Measurements from ENCODE around the gene OR11H6.
"Not testable (repeated sequence)": the region's sequence is repeated elsewhere in the genome, so short reads cannot be mapped to it uniquely, and the experiment has no call there.

OR11H6 gene, protein sequence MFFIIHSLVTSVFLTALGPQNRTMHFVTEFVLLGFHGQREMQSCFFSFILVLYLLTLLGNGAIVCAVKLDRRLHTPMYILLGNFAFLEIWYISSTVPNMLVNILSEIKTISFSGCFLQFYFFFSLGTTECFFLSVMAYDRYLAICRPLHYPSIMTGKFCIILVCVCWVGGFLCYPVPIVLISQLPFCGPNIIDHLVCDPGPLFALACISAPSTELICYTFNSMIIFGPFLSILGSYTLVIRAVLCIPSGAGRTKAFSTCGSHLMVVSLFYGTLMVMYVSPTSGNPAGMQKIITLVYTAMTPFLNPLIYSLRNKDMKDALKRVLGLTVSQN

GRCh38 chr14:20223410-20223809 is at the start of gene OR11H6:
TSS of gene OR11H6 (plus strand) at chr14:20223710. CDS start at chr14:20223710, 0 bp downstream.
- H3K36me3 Mint-ChIP-seq, result no peaks in the 10 kb centered on the region
- H3K27me3 Mint-ChIP-seq, result peaks cover 20% of the 10 kb centered on the region
- peaks cover 5% of the 10 kb centered on the region for H3K9me3 Mint-ChIP-seq
- no peak within 1 kb of the TSS for H3K4me3 Mint-ChIP-seq
- H3K4me1 Mint-ChIP-seq, result no peaks in the 10 kb centered on the region
- H3K27ac Mint-ChIP-seq, result no peak within 1 kb of the TSS

GRCh38 chr14:20174205-20174604 is 49.3 kb upstream of the OR11H6 start:
- not testable (repeated sequence) for H3K27ac Mint-ChIP-seq, H3K4me3 Mint-ChIP-seq, H3K36me3 Mint-ChIP-seq, H3K9me3 Mint-ChIP-seq, H3K27me3 Mint-ChIP-seq, H3K4me1 Mint-ChIP-seq

- H3K27ac Mint-ChIP-seq, result no peak overlapping the region
- no peaks in the 10 kb centered on the region for H3K36me3 Mint-ChIP-seq
- peaks cover 2% of the 10 kb centered on the region for H3K27me3 Mint-ChIP-seq
- no peaks in the 10 kb centered on the region for H3K4me1 Mint-ChIP-seq
- no peaks in the 10 kb centered on the region for H3K9me3 Mint-ChIP-seq
- H3K4me3 Mint-ChIP-seq, result no peak overlapping the region
These were observed 47.2 kb upstream of the OR11H6 start for GRCh38 chr14:20176330-20176729.

- peaks cover 4% of the 10 kb centered on the region for H3K27me3 Mint-ChIP-seq
- no peaks in the 10 kb centered on the region for H3K4me1 Mint-ChIP-seq
- no peaks in the 10 kb centered on the region for H3K9me3 Mint-ChIP-seq
- no peaks in the 10 kb centered on the region for H3K36me3 Mint-ChIP-seq
- no peak overlapping the region for H3K4me3 Mint-ChIP-seq
- no peak overlapping the region for H3K27ac Mint-ChIP-seq
These were observed 46.0 kb upstream of the OR11H6 start for GRCh38 chr14:20177433-20177974.

GRCh38 chr14:20179218-20179617 is 44.3 kb upstream of the OR11H6 start:
- Mint-ChIP-seq H3K4me3 (no peak overlapping the region), H3K27ac (no peak overlapping the region), H3K27me3 (peaks cover 4% of the 10 kb centered on the region), H3K4me1 (no peaks in the 10 kb centered on the region), H3K36me3 (no peaks in the 10 kb centered on the region), H3K9me3 (no peaks in the 10 kb centered on the region)

DNA sequence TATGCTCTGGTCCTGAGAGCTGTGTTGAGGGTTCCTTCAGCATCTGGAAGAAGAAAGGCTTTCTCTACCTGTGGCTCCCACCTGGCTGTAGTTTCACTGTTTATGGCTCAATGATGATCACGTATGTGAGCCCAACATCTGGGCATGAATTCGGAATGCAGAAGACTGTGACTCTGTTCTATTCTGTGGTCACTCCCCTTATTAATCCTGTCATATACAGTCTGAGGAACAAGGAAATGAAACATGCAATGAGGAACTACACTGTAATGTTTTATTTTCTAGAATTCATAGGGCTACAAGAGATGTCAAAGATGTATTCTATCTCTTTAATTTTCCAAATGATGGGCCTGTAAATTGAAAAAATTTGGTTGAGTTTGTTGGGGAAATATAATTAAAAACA is 43.6 kb upstream of the OR11H6 start:
- Mint-ChIP-seq H3K27ac (no peak overlapping the region), H3K4me3 (no peak overlapping the region), H3K4me1 (no peaks in the 10 kb centered on the region), H3K9me3 (no peaks in the 10 kb centered on the region), H3K27me3 (peaks cover 4% of the 10 kb centered on the region), H3K36me3 (no peaks in the 10 kb centered on the region)

DNA sequence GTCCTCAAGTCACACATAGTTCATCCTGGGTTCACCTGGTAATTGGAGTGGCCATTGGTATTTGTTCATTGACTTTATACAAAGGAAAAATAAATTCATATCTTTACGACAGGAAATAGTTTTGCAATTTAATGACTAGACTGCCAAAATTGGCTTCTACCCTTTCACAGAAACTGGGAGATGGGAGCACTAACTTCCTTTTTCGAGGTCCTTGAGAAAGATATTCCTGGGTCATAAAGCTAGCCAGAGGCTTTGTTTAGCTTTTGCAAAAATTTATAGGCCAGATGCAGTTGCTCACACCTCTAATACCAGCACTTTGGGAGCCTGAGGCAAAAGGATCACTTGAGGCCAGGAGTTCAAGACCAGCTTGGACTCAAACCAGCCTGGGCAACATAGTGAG is 43.0 kb upstream of the OR11H6 start:
- Mint-ChIP-seq H3K9me3 (no peaks in the 10 kb centered on the region), H3K27me3 (peaks cover 5% of the 10 kb centered on the region), H3K27ac (no peak overlapping the region), H3K4me1 (no peaks in the 10 kb centered on the region), H3K36me3 (no peaks in the 10 kb centered on the region), H3K4me3 (no peak overlapping the region)

DNA sequence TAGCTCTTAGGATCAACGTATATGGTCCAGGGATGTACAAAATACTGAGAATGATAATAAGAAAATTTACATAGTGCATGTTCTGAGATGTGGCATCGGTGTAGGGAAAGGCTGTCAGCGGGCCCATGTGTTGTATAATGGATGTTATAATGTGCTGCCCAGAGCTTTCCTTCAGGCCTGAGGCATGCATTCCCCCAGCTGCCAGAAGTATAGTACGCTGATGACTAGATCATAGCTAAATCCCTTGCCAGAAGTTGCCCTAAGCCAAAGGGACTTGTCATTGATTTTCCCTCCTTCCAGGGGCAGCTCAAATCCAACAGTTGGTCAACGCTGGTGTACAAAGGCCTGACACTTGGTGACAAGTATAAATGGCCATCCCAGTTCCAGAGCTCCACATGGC is 39.3 kb upstream of the OR11H6 start:
- Mint-ChIP-seq H3K36me3 (no peaks in the 10 kb centered on the region), H3K27ac (no peak overlapping the region), H3K9me3 (no peaks in the 10 kb centered on the region), H3K27me3 (peaks cover 6% of the 10 kb centered on the region), H3K4me3 (no peak overlapping the region), H3K4me1 (no peaks in the 10 kb centered on the region)

DNA sequence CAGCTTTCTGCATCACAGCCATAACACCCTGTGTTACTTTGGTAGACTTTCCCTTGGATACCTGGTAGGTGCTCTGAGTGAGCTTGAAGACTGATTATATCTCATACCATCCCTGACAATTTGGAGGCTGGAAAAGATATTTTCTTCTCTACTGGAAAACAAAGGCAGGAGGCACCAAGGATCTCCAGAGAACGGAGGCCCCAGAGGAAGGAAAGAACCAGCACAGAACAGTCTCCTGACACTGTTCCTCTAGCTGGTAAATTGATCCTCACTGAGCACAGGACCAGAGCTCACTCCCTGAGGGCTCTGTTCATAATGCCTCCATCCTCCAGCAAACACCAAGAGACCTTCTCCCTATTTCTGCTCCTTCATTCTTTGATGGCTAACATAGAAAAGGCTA is 32.9 kb upstream of the OR11H6 start, which contains the start of gene OR11G2:
Gene OR11G2 (plus strand): TSS at position 301 of the 400 bp plus-strand sequence. CDS start 6,542 bp downstream, outside the sequence.
- Mint-ChIP-seq H3K9me3 (no peaks in the 10 kb centered on the region), H3K27me3 (peaks cover 9% of the 10 kb centered on the region), H3K27ac (no peak within 1 kb of the TSS), H3K36me3 (no peaks in the 10 kb centered on the region), H3K4me1 (no peaks in the 10 kb centered on the region), H3K4me3 (no peak within 1 kb of the TSS)

- H3K27me3 Mint-ChIP-seq, result peaks cover 8% of the 10 kb centered on the region
- no peak overlapping the region for H3K4me3 Mint-ChIP-seq
- H3K27ac Mint-ChIP-seq, result no peak overlapping the region
- H3K4me1 Mint-ChIP-seq, result no peaks in the 10 kb centered on the region
- no peaks in the 10 kb centered on the region for H3K36me3 Mint-ChIP-seq
- H3K9me3 Mint-ChIP-seq, result no peaks in the 10 kb centered on the region
These were observed 32.1 kb upstream of the OR11H6 start for GRCh38 chr14:20191396-20191795.

- Mint-ChIP-seq H3K9me3 (no peaks in the 10 kb centered on the region), H3K27me3 (peaks cover 12% of the 10 kb centered on the region), H3K4me1 (no peaks in the 10 kb centered on the region), H3K4me3 (no peak overlapping the region), H3K36me3 (no peaks in the 10 kb centered on the region), H3K27ac (no peak overlapping the region)
These were observed 29.4 kb upstream of the OR11H6 start for GRCh38 chr14:20194101-20194500.

DNA sequence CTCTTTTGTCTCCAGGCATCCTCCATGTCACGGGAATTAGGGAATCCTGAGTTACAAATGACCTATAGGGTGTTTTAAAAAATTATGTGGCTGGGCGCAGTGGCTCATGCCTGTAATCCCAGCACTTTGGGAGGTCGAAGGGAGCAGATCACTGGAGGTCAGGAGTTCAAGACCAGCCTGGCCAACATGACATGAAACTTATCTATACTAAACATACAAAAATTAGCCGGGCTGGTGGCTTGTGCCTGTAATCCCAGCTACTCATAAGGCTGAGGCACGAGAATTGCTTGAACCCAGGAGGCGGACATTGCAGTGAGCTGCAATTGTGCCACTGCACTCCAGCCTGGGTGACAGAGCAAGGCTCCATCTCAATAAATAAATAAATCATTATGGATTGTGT is 28.3 kb upstream of the OR11H6 start:
- H3K9me3 Mint-ChIP-seq, H3K27ac Mint-ChIP-seq, H3K36me3 Mint-ChIP-seq, H3K4me3 Mint-ChIP-seq, H3K4me1 Mint-ChIP-seq: not testable (repeated sequence)
- peaks cover 12% of the 10 kb centered on the region for H3K27me3 Mint-ChIP-seq

- Mint-ChIP-seq H3K4me1 (no peaks in the 10 kb centered on the region), H3K36me3 (no peaks in the 10 kb centered on the region), H3K27me3 (peaks cover 12% of the 10 kb centered on the region), H3K27ac (no peak overlapping the region), H3K9me3 (no peaks in the 10 kb centered on the region), H3K4me3 (no peak overlapping the region)
These were observed 27.6 kb upstream of the OR11H6 start for GRCh38 chr14:20195911-20196310.

DNA sequence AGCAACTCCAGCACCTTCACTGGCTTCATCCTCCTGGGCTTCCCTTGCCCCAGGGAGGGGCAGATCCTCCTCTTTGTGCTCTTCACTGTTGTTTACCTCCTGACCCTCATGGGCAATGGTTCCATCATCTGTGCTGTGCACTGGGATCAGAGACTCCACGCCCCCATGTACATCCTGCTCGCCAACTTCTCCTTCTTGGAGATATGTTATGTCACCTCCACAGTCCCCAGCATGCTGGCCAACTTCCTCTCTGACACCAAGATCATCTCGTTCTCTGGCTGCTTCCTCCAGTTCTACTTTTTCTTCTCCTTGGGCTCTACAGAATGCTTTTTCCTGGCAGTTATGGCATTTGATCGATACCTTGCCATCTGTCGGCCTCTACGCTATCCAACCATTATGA is 26.1 kb upstream of the OR11H6 start:
- H3K27me3 Mint-ChIP-seq, result peaks cover 14% of the 10 kb centered on the region
- H3K36me3 Mint-ChIP-seq, result no peaks in the 10 kb centered on the region
- H3K9me3 Mint-ChIP-seq, result no peaks in the 10 kb centered on the region
- H3K4me1 Mint-ChIP-seq, result no peaks in the 10 kb centered on the region
- no peak overlapping the region for H3K27ac Mint-ChIP-seq
- H3K4me3 Mint-ChIP-seq, result no peak overlapping the region

- H3K4me1 Mint-ChIP-seq, result no peaks in the 10 kb centered on the region
- no peak overlapping the region for H3K27ac Mint-ChIP-seq
- H3K9me3 Mint-ChIP-seq, result no peaks in the 10 kb centered on the region
- no peaks in the 10 kb centered on the region for H3K36me3 Mint-ChIP-seq
- peaks cover 10% of the 10 kb centered on the region for H3K27me3 Mint-ChIP-seq
- H3K4me3 Mint-ChIP-seq, result no peak overlapping the region
These were observed 24.5 kb upstream of the OR11H6 start for GRCh38 chr14:20198991-20199390.

- H3K9me3 Mint-ChIP-seq, result peaks cover 5% of the 10 kb centered on the region
- peaks cover 2% of the 10 kb centered on the region for H3K36me3 Mint-ChIP-seq
- H3K27me3 Mint-ChIP-seq, result peaks cover 12% of the 10 kb centered on the region
- no peak overlapping the region for H3K4me3 Mint-ChIP-seq
- no peak overlapping the region for H3K27ac Mint-ChIP-seq
- H3K4me1 Mint-ChIP-seq, result no peaks in the 10 kb centered on the region
These were observed 18.8 kb upstream of the OR11H6 start for GRCh38 chr14:20204721-20205120.

- H3K36me3 Mint-ChIP-seq, result peaks cover 2% of the 10 kb centered on the region
- H3K4me1 Mint-ChIP-seq, result no peaks in the 10 kb centered on the region
- no peak overlapping the region for H3K4me3 Mint-ChIP-seq
- H3K27ac Mint-ChIP-seq, result no peak overlapping the region
- peaks cover 5% of the 10 kb centered on the region for H3K9me3 Mint-ChIP-seq
- peaks cover 13% of the 10 kb centered on the region for H3K27me3 Mint-ChIP-seq
These were observed 13.9 kb upstream of the OR11H6 start for GRCh38 chr14:20209595-20209994.

All from activated naive CD4-positive, alpha-beta T cell treated with anti-CD3 and anti-CD28 coated beads, Interleukin-2, amount 50 U/mL, for 24 hours (primary cell).